Brain microvascular endothelial cell (primary cell): ENCODE results near the gene ANKAR.
"Not testable (repeated sequence)": the region's sequence is repeated elsewhere in the genome, so short reads cannot be mapped to it uniquely, and the experiment has no call there.

Source experiments
- DNase-seq: peaks from one replicate; pipeline ENCODE4 v3.0.0-alpha.2; 2020
- H3K27ac ChIP-seq: fragments of 250-450 bp; sonication (Bioruptor Pico); 2 replicates; pipeline ENCODE4 v1.5.1; 2020; ENCODE audit warnings: mild to moderate bottlenecking, moderate library complexity
- H3K27me3 ChIP-seq: fragments of 250-450 bp; sonication (Bioruptor Pico); replicated peaks from 2 replicates; pipeline ENCODE4 v1.5.1; 2020; ENCODE audit warnings: mild to moderate bottlenecking
- H3K36me3 ChIP-seq: fragments of 250-450 bp; sonication (Bioruptor Pico); replicated peaks from 2 replicates; pipeline ENCODE4 v1.5.1; 2020; ENCODE audit warnings: mild to moderate bottlenecking
- H3K4me3 ChIP-seq: 2 replicates; pipeline ENCODE4 v1.5.1; 2011; ENCODE audit warnings: low read depth, mild to moderate bottlenecking, control low read depth, low read length, moderate library complexity
- in situ Hi-C: cut with HindIII; loops from 2 replicates; pipeline ENCODE4 v1.10.0; 2017; ENCODE audit warnings: low sequenced_read_pairs, low pct_ligation_motif_present
- TF ChIP-seq, protein P1 (sequence below): IDR thresholded peaks from 2 replicates; pipeline ENCODE4 v1.5.1; 2011; ENCODE audit warnings: low read depth, mild to moderate bottlenecking, moderate library complexity, low read length, control low read depth, inconsistent platforms; ENCODE audit errors: missing control alignments

The ANKAR gene

DNA sequence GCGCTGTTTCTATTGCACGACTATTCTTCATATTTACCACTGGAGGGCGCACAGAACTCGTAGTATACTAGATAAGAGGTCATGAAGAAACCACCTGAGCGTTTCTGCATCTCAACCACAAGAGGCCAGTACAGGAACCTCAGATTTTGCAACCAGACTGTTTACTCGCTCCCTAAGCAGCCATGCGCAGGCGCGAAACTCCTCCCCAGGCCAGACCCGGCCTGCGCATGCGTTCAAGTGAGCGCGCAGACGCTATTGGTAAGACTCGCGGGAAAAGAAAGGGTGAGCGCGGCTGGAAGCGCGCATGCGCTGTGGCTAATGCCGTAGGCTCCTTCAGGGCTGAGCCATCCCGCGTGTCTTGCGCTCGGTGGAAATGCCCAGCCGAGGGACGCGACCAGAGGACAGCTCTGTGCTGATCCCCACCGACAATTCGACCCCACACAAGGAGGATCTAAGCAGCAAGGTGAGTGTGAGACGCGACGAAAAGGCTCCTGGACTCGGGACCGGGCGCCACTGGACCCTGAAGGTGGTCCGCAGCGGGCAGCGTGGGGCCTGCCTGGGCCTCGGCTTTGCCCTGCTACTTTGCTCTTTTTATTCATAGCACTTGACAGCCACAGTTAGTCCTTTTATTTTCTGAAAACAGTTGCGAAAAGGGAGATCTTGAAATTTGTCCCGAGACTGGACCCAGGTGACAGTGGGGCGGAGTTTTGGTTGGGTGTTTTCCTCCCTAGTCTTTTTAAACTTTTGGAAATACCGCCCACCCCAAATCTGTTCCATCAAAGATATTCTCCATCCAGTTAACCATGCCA is 13.1 kb upstream of the ANKAR start, which contains the start of gene ASNSD1:
Gene ASNSD1 (plus strand): TSS at position 312 of the 809 bp plus-strand sequence. CDS start 4,674 bp downstream, outside the sequence.
- TF ChIP-seq, protein P1, sequence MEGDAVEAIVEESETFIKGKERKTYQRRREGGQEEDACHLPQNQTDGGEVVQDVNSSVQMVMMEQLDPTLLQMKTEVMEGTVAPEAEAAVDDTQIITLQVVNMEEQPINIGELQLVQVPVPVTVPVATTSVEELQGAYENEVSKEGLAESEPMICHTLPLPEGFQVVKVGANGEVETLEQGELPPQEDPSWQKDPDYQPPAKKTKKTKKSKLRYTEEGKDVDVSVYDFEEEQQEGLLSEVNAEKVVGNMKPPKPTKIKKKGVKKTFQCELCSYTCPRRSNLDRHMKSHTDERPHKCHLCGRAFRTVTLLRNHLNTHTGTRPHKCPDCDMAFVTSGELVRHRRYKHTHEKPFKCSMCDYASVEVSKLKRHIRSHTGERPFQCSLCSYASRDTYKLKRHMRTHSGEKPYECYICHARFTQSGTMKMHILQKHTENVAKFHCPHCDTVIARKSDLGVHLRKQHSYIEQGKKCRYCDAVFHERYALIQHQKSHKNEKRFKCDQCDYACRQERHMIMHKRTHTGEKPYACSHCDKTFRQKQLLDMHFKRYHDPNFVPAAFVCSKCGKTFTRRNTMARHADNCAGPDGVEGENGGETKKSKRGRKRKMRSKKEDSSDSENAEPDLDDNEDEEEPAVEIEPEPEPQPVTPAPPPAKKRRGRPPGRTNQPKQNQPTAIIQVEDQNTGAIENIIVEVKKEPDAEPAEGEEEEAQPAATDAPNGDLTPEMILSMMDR, result peak; percentile 82
- Histone ChIP-seq H3K36me3 (peaks cover 4% of the 10 kb centered on the region), H3K4me3 (peak within 1 kb of the TSS; percentile 99), H3K27ac (peak within 1 kb of the TSS; percentile 72), H3K27me3 (no peaks in the 10 kb centered on the region)
- DNase-seq, result peak; percentile 99
- in situ Hi-C loops, result no loop called here

DNA sequence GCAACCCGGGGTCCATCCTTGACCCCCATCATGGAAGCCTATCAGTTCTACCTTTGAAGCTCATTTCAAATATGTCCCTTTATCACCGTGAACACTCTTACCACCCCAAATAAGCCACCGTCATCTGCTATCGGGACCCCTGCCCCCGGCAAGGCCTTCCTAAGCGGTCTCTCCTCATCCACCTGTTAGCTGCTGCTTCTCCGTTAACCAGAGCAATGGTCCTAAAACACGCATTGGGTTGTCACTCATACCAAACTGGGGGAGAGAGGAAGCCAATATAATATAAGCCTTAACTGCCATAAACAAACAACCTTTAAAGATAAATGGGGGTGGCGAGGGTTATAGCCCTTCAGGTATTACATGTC is 12.5 kb upstream of the ANKAR start:
- Histone ChIP-seq H3K27ac (peak overlapping the region; percentile 72), H3K27me3 (no peaks in the 10 kb centered on the region), H3K36me3 (peaks cover 8% of the 10 kb centered on the region), H3K4me3 (peak overlapping the region; percentile 99)
- TF ChIP-seq, protein P1, result no peak
- DNase-seq, result no peak
- in situ Hi-C loops, result no loop called here

- Histone ChIP-seq H3K27ac (no peak overlapping the region), H3K36me3 (peaks cover 15% of the 10 kb centered on the region)
- TF ChIP-seq, protein P1, result no peak
Observed at GRCh38 chr2:189662669-189663226, 11.7 kb upstream of the ANKAR start.

GRCh38 chr2:189663319-189663718 is 11.2 kb upstream of the ANKAR start:
- H3K27me3 ChIP-seq, H3K4me3 ChIP-seq, H3K27ac ChIP-seq, in situ Hi-C loops, DNase-seq: not testable (repeated sequence)
- H3K36me3 ChIP-seq, result peaks cover 20% of the 10 kb centered on the region

More at GRCh38 chr2:189662669-189663226, 11.7 kb upstream of the ANKAR start:
- DNase-seq, result no peak
- Histone ChIP-seq H3K4me3 (peak overlapping the region; percentile 99), H3K27me3 (no peaks in the 10 kb centered on the region)
- in situ Hi-C loops, result no loop called here

DNA sequence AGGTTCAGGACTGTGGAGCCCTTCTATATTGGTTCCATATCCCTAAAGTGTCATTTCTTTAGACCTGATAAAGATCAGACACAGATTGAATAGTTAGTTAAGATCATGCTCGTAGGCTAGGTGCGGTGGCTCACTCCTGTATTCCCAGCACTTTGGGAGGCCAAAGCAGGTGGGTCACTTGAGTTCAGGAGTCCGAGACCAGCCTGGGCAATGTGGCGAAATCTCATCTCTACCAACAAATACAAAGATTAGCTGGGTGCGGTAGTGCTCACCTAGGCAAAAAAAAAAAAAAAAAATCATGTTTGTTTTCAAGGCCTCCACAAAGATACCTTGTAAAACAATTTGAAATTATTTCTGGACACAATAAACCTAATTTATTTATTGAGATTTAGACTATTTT is 4.6 kb upstream of the ANKAR start:
- in situ Hi-C loops, result no loop called here
- no peak overlapping the region for H3K4me3 ChIP-seq
- TF ChIP-seq, protein P1, result no peak
- H3K27me3 ChIP-seq, result no peaks in the 10 kb centered on the region
- H3K36me3 ChIP-seq, result peaks cover 31% of the 10 kb centered on the region
- no peak for DNase-seq
- no peak overlapping the region for H3K27ac ChIP-seq

GRCh38 chr2:189673661-189674373 is 653 bp upstream of the ANKAR start:
- in situ Hi-C loops, result no loop called here
- Histone ChIP-seq H3K36me3 (peaks cover 5% of the 10 kb centered on the region), H3K27me3 (no peaks in the 10 kb centered on the region), H3K4me3 (peak overlapping the region; percentile 79), H3K27ac (peak overlapping the region; percentile 67)
- no peak for DNase-seq
- TF ChIP-seq, protein P1, result no peak
